ENCODE data around the gene ABR.

DNA sequence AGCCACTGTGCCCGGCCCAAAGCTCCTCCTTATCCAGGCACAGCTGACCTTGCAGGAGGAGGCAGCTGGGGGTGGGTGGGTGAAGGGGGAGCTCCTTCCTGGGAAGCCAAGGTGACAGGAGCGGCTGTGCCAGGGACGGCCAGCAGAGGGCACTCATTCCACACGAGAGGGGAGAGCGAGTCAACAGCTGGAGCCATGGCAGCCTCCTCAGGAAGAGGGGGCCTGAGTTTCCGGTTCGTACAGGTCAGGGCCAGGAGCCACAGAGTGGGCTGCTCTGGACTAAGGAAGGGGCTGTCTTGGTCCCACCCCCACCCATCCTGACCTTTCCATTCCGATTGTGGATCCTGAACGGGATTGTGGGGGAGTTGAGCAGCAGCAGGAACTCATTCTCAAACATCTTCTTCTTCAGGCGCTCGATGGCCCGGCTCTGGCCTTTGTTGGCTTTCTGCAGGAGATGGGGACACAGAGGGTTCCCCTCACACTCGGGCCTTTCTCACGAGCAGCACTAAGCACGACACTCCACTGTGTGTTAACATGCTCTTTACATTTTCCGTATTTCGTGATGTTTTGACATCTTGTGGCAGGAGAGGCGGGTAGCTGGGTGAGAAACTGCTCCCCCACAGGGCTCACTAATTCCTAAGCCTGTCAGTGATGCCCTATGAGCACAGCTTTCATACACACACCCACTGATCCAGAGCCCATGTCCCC lies 121.2 kb downstream of the ABR start:
- TF ChIP-seq, protein P1, sequence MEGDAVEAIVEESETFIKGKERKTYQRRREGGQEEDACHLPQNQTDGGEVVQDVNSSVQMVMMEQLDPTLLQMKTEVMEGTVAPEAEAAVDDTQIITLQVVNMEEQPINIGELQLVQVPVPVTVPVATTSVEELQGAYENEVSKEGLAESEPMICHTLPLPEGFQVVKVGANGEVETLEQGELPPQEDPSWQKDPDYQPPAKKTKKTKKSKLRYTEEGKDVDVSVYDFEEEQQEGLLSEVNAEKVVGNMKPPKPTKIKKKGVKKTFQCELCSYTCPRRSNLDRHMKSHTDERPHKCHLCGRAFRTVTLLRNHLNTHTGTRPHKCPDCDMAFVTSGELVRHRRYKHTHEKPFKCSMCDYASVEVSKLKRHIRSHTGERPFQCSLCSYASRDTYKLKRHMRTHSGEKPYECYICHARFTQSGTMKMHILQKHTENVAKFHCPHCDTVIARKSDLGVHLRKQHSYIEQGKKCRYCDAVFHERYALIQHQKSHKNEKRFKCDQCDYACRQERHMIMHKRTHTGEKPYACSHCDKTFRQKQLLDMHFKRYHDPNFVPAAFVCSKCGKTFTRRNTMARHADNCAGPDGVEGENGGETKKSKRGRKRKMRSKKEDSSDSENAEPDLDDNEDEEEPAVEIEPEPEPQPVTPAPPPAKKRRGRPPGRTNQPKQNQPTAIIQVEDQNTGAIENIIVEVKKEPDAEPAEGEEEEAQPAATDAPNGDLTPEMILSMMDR (IDR thresholded peaks at IDR 0.05), result peak in 1 of 4 experiments; percentile 14
- TF ChIP-seq POLR2A (IDR thresholded peaks at IDR 0.05), result no peak
